Panc1 (cell line): Measurements from ENCODE around the gene IL22. TPM values are rescaled to one million over a fixed set of nuclear protein-coding genes. Genes with fewer than 3 reads are reported as not detected.

Experiments
- ATAC-seq: fragments of 200-7000 bp; cut with Tn5 transposase; 2 replicates; pipeline ENCODE4 v1.9.1; 2020; ENCODE audit warnings: mild to moderate bottlenecking, moderate library complexity
- BruUV-seq: library from RNA; stranded (reverse); fragments of 400-500 nt; replicated peaks from 2 replicates; lab custom pipeline; 2021; lab: Mats Ljungman, UMichigan
- CTCF ChIA-PET: fragments of 300-600 bp; sonication (Branson Sonifier 250); formaldehyde crosslinking; loops from one replicate; lab custom pipeline; 2022; ENCODE audit warnings: antibody characterized with exemption; lab: Charles Lee
- POLR2A ChIA-PET: fragments of 300-600 bp; sonication (Branson Sonifier 250); formaldehyde crosslinking; loops from one replicate; lab custom pipeline; 2022; ENCODE audit warnings: antibody characterized with exemption; lab: Charles Lee
- DNase-seq: peaks from one replicate; pipeline ENCODE4 v3.0.0-alpha.2; 2010; ENCODE audit warnings: low read depth, low spot score
- H3K27ac ChIP-seq: 2 replicates; pipeline ENCODE4 v1.5.1; 2011; ENCODE audit warnings: mild to moderate bottlenecking, low read length, inconsistent platforms
- H3K27me3 ChIP-seq: fragments of 200-500 bp; sonication (Bioruptor generic); 2 replicates; pipeline ENCODE4 v1.6.0; 2014; ENCODE audit warnings: low read length, inconsistent platforms; ENCODE audit not compliant: control insufficient read depth, insufficient read depth
- H3K36me3 ChIP-seq: fragments of 200-500 bp; sonication (Bioruptor generic); 2 replicates; pipeline ENCODE4 v1.5.1; 2014; ENCODE audit warnings: inconsistent platforms, mild to moderate bottlenecking, low read length, moderate library complexity; ENCODE audit not compliant: control insufficient read depth, insufficient read depth
- H3K4me1 ChIP-seq: 2 replicates; pipeline ENCODE4 v1.5.1; 2011; ENCODE audit warnings: inconsistent platforms, mild to moderate bottlenecking, low read length, moderate library complexity; ENCODE audit not compliant: control insufficient read depth, insufficient read depth
- H3K4me3 ChIP-seq, 2 experiments: 2 replicates each; pipeline ENCODE4 v1.5.1; 2011 to 2012; ENCODE audit warnings: low read depth in 2 of 2, low read length in 2 of 2, mild to moderate bottlenecking in 2 of 2, inconsistent platforms in 1 of 2, moderate library complexity in 1 of 2
- H3K9me3 ChIP-seq: fragments of 200-500 bp; sonication (Bioruptor generic); 2 replicates; pipeline ENCODE4 v1.5.1; 2014; ENCODE audit warnings: low read depth, mild to moderate bottlenecking, inconsistent platforms, low read length, moderate library complexity; ENCODE audit not compliant: control insufficient read depth, insufficient read depth
- CTCF ChIP-seq: fragments of 450-650 bp; IDR thresholded peaks from 2 replicates; pipeline ENCODE4 v1.5.1; 2017; ENCODE audit warnings: mild to moderate bottlenecking
- POLR2AphosphoS5 ChIP-seq: IDR thresholded peaks from 2 replicates; pipeline ENCODE4 v1.6.1; 2012; ENCODE audit warnings: mild to moderate bottlenecking, low read depth, low read length, moderate library complexity
- REST ChIP-seq, 2 experiments: IDR thresholded peaks; 2 replicates each; pipeline ENCODE4 v1.6.1; 2011 to 2012; ENCODE audit warnings: low read depth in 2 of 2, control low read depth in 1 of 2, low read length in 1 of 2, mild to moderate bottlenecking in 1 of 2, moderate library complexity in 1 of 2; ENCODE audit not compliant: insufficient read depth in 1 of 2
- SIN3A ChIP-seq: IDR thresholded peaks from 2 replicates; pipeline ENCODE4 v1.6.1; 2012; ENCODE audit warnings: low read depth, mild to moderate bottlenecking, low read length, moderate library complexity, borderline replicate concordance; ENCODE audit not compliant: insufficient read depth
- TCF7L2 ChIP-seq: IDR thresholded peaks from 2 replicates; pipeline ENCODE4 v1.6.1; 2011; ENCODE audit warnings: mild to moderate bottlenecking, low read depth, low read length, inconsistent platforms
- in situ Hi-C: cut with HindIII; loops from 2 replicates; pipeline ENCODE4 v1.10.0; 2016; ENCODE audit warnings: low sequenced_read_pairs, low pct_unique_long_range_greater_than_20kb
- intact Hi-C: fragments of 100-400 bp; cut with micrococcal nuclease; formaldehyde crosslinking; loops from one replicate; pipeline ENCODE4 v1.10.0; 2022; ENCODE audit not compliant: unreplicated experiment
- total RNA-seq: library from RNA; stranded (reverse); gene quantifications from one replicate; pipeline ENCODE4 v1.2.1, GENCODE V29; 2021; ENCODE audit not compliant: unreplicated experiment

The IL22 gene
- total RNA-seq, 1 experiment from 2014 or later = not detected

- no peaks in the 10 kb centered on the region for H3K9me3 ChIP-seq
Measured at GRCh38 chr12:68198507-68199086, 54.8 kb downstream of the IL22 start.

More at GRCh38 chr12:68198507-68199086, 54.8 kb downstream of the IL22 start:
- Histone ChIP-seq H3K36me3 (no peaks in the 10 kb centered on the region), H3K27me3 (no peaks in the 10 kb centered on the region), H3K4me3 (no peak overlapping the region), H3K4me1 (no peaks in the 10 kb centered on the region; the same call in 1 of the 2 replicates), H3K27ac (no peak overlapping the region)
- CTCF ChIA-PET = no interaction called here
- no TSS peak for BruUV-seq
- POLR2A ChIA-PET = no interaction called here
- ATAC-seq = no peak
- DNase-seq = no peak
- in situ Hi-C loops = no loop called here
- no peak for TF ChIP-seq TCF7L2
- TF ChIP-seq CTCF = no peak
- no peak for TF ChIP-seq REST (IDR thresholded peaks at IDR 0.05; ENCODE audit: insufficient read depth in 1 of 2, low read depth in 2 of 2, low read length in 1 of 2)
- no peak for TF ChIP-seq SIN3A
- TF ChIP-seq POLR2AphosphoS5 = no peak
- intact Hi-C loops = no loop called here

Other genes starting within 250 kb of the IL22 start
- 0.33 TPM for gene IFNG, start 93.9 kb downstream of the IL22 start, total RNA-seq
- gene IL26, start 27.8 kb downstream of the IL22 start, total RNA-seq = not detected
- 17.8 TPM for gene MDM1, start 78.8 kb upstream of the IL22 start, total RNA-seq